GM12891 (cell line): ENCODE measurements around the gene CAMSAP3.

Source experiments
- POLR2A ChIP-seq: IDR thresholded peaks from 2 replicates; pipeline ENCODE4 v1.6.1; 2011; ENCODE audit warnings: low read depth, low read length, control low read depth
- POU2F2 ChIP-seq: IDR thresholded peaks from 2 replicates; pipeline ENCODE4 v1.6.1; 2011; ENCODE audit warnings: low read depth, mild to moderate bottlenecking, control low read depth, low read length, moderate library complexity

GRCh38 chr19:7636691-7637373, 41.2 kb downstream of the CAMSAP3 start, which contains the start of gene STXBP2:
- TF ChIP-seq POU2F2 = no peak
- TF ChIP-seq POLR2A = peak; percentile 82
